Mucosa of rectum (tissue), 2 donors: Measurements from ENCODE around the gene FREY1.
"Not testable (repeated sequence)": the region's sequence is repeated elsewhere in the genome, so short reads cannot be mapped to it uniquely, and the experiment has no call there.

ENCODE experiments used
- H3K27ac ChIP-seq, 2 donors: one replicate each; pipeline ENCODE4 v1.7.0; 2013; ENCODE audit warnings: inconsistent platforms in 2 of 2, low read depth in 2 of 2, low read length in 2 of 2
- H3K27me3 ChIP-seq, 2 donors: one replicate each; pipeline ENCODE4 v1.7.0; 2013; ENCODE audit warnings: low read length in 2 of 2; ENCODE audit not compliant: control insufficient read depth in 2 of 2, insufficient read depth in 2 of 2
- H3K36me3 ChIP-seq, 2 donors: one replicate each; pipeline ENCODE4 v1.7.0; 2013; ENCODE audit warnings: low read length in 2 of 2; ENCODE audit not compliant: control insufficient read depth in 2 of 2, insufficient read depth in 2 of 2
- H3K4me1 ChIP-seq, 2 donors: one replicate each; pipeline ENCODE4 v1.7.0; 2013; ENCODE audit warnings: low read length in 2 of 2, mild to moderate bottlenecking in 1 of 2; ENCODE audit not compliant: control insufficient read depth in 2 of 2, insufficient read depth in 2 of 2
- H3K4me3 ChIP-seq, 2 donors: one replicate each; pipeline ENCODE4 v1.7.0; 2013; ENCODE audit warnings: low read length in 2 of 2
- H3K9ac ChIP-seq, 2 donors: one replicate each; pipeline ENCODE4 v1.7.0; 2013; ENCODE audit warnings: low read length in 2 of 2, low read depth in 1 of 2, mild to moderate bottlenecking in 1 of 2
- H3K9me3 ChIP-seq, 2 donors: one replicate each; pipeline ENCODE4 v1.7.0; 2013; ENCODE audit warnings: low read length in 2 of 2; ENCODE audit not compliant: control insufficient read depth in 2 of 2
- donor health status: healthy.
- donor health status: Normal muscosa, but diverticular disease.

FREY1 gene

DNA sequence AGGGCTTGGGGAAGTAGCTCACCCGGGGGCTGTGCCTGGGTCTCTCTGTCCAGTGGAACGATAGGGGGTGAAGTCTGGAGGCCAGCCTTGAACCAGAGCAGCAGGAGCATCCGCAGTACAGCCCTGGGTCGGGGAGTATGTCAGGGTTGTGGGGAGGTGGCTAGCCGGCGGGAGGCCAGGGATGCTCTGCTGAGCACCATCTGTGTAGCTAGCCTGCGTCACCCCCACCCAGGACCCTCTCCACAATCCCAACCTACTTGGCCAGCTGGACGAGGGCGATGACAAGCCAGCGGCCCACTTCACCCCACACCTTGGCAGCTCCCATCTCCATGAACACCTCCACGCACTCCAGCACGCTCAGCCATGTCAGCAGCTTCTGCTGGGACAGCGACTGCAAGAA, 8.4 kb upstream of the FREY1 start:
- Histone ChIP-seq H3K36me3 (peaks cover 34 to 35% of the 10 kb centered on the region in 2 donors), H3K9ac (no peak overlapping the region), H3K9me3 (no peaks in the 10 kb centered on the region), H3K4me3 (no peak overlapping the region), H3K27me3 (no peaks in the 10 kb centered on the region), H3K4me1 (peaks cover 6 to 18% of the 10 kb centered on the region in 2 donors), H3K27ac (no peak overlapping the region)

GRCh38 chr11:45913942-45914635, 7.0 kb upstream of the FREY1 start:
- H3K27me3 ChIP-seq: no peaks in the 10 kb centered on the region
- H3K9me3 ChIP-seq: no peaks in the 10 kb centered on the region
- H3K4me3 ChIP-seq: no peak overlapping the region
- H3K36me3 ChIP-seq: peaks cover 36 to 41% of the 10 kb centered on the region in 2 donors
- no peak overlapping the region for H3K9ac ChIP-seq
- no peak overlapping the region for H3K27ac ChIP-seq
- peaks cover 6 to 18% of the 10 kb centered on the region in 2 donors for H3K4me1 ChIP-seq

- Histone ChIP-seq H3K27ac (no peak overlapping the region), H3K9me3 (no peaks in the 10 kb centered on the region), H3K4me3 (no peak overlapping the region), H3K9ac (no peak overlapping the region), H3K4me1 (peaks cover 6 to 14% of the 10 kb centered on the region in 2 donors), H3K27me3 (no peaks in the 10 kb centered on the region), H3K36me3 (peaks cover 39 to 41% of the 10 kb centered on the region in 2 donors)
Observed at GRCh38 chr11:45913514-45913913, 6.4 kb upstream of the FREY1 start.

DNA sequence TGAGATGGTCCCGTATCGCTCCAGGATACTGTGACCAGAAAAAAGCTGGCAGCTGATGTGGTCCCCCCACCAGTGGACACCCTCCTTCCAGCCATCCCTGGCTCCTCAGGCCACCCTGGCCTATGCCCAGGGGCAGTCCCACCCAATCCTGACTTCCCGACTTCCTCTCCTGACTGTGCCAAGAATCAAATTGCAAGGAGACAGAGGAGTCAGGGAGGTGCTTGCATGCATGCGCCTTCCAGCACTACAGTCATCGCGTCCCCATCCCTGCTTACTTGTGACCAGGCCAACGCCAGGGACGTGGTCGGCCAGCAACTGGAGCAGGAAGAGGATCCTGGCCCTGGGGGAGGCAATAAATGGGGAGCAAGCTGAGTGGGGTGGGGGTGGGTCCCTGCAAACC, 3.6 kb upstream of the FREY1 start:
- H3K36me3 ChIP-seq: peaks cover 39 to 41% of the 10 kb centered on the region in 2 donors
- H3K9ac ChIP-seq: no peak overlapping the region
- no peak overlapping the region for H3K27ac ChIP-seq
- no peak overlapping the region for H3K4me3 ChIP-seq
- H3K9me3 ChIP-seq: no peaks in the 10 kb centered on the region
- H3K4me1 ChIP-seq: peaks cover 2 to 13% of the 10 kb centered on the region in 2 donors
- H3K27me3 ChIP-seq: no peaks in the 10 kb centered on the region

- H3K9me3 ChIP-seq: no peaks in the 10 kb centered on the region
- peaks cover 32 to 33% of the 10 kb centered on the region in 2 donors for H3K36me3 ChIP-seq
- peaks cover 2 to 13% of the 10 kb centered on the region in 2 donors for H3K4me1 ChIP-seq
- H3K9ac ChIP-seq: no peak overlapping the region
- no peak overlapping the region for H3K4me3 ChIP-seq
- no peak overlapping the region for H3K27ac ChIP-seq
- no peaks in the 10 kb centered on the region for H3K27me3 ChIP-seq
Observed at GRCh38 chr11:45909594-45910475, 2.8 kb upstream of the FREY1 start.

GRCh38 chr11:45907911-45908370, 870 bp upstream of the FREY1 start:
- Histone ChIP-seq H3K36me3 (peaks cover 13 to 18% of the 10 kb centered on the region in 2 donors), H3K4me3 (no peak overlapping the region), H3K9me3 (no peaks in the 10 kb centered on the region), H3K27ac (no peak overlapping the region), H3K4me1 (peaks cover 2 to 13% of the 10 kb centered on the region in 2 donors), H3K27me3 (no peaks in the 10 kb centered on the region), H3K9ac (no peak overlapping the region)

DNA sequence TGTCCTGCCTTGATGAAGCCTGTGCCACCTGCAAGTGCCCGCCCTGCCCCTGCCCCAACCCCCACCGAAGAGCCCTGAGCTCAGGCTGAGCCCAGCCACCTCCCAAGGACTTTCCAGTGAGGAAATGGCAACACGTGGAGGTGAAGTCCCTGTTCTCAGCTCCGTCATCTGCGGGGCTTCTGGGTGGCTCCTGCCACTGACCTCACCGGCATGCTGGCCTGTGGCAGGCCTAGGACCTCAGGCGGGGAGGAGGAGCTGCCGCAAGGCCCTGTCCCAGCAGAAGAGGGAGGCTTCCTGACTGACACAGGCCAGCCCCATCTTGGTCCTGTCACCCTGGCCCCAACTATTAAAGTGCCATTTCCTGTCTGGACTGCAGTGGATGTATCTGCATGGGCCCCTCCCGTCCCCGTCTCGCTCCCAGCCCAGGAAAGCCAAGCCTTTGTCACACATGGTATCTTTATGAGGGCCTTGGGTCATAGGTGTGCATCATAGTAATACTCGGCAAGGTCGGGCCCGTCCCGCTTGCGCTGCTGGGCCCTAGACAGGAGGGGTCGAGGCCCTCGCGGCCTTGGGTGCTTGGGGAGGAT, 882 bp downstream of the FREY1 start:
- Histone ChIP-seq H3K27ac (peak overlapping the region in 1 of 2 donors; percentile 11), H3K9ac (peak overlapping the region in 1 of 2 donors; percentile 28), H3K4me1 (peaks cover 2 to 13% of the 10 kb centered on the region in 2 donors), H3K4me3 (no peak overlapping the region), H3K9me3 (no peaks in the 10 kb centered on the region), H3K27me3 (peaks cover 0 to 3% of the 10 kb centered on the region in 2 donors), H3K36me3 (peaks cover 10 to 14% of the 10 kb centered on the region in 2 donors)

GRCh38 chr11:45905576-45905975, 1.5 kb downstream of the FREY1 start:
- H3K36me3 ChIP-seq, H3K27me3 ChIP-seq, H3K27ac ChIP-seq, H3K4me3 ChIP-seq, H3K9me3 ChIP-seq, H3K9ac ChIP-seq: not testable (repeated sequence)
- H3K4me1 ChIP-seq: peaks cover 2 to 14% of the 10 kb centered on the region in 2 donors

DNA sequence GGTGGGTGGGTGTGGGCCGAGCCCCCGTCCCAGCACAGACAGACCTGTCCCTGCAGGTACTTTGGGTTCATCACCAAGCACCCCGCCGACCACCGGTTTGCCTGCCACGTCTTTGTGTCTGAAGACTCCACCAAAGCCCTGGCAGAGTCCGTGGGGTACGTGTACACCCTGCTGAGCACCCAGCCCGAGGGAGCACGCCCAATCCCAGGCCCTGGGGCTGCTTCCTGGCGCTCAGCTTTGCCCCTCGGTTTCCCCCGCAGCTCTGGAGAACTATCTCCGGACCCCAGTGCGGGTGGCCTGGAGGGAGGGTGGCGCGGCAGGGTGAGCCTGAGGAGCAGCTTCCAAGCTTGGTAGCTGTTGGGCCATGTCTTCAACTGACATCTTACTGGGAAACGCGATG, 2.0 kb downstream of the FREY1 start:
- Histone ChIP-seq H3K9me3 (no peaks in the 10 kb centered on the region), H3K9ac (no peak overlapping the region), H3K4me1 (peaks cover 2 to 16% of the 10 kb centered on the region in 2 donors), H3K4me3 (no peak overlapping the region), H3K36me3 (peaks cover 3 to 4% of the 10 kb centered on the region in 2 donors), H3K27me3 (peaks cover 4 to 11% of the 10 kb centered on the region in 2 donors), H3K27ac (peak overlapping the region in 1 of 2 donors; percentile 34)
